ENCODE measurements around the gene SPACA7. TPM values are rescaled to one million over a fixed set of nuclear protein-coding genes. Genes with fewer than 3 reads are reported as not detected.

The SPACA7 gene
- not detected in 2 replicates for total RNA-seq

DNA sequence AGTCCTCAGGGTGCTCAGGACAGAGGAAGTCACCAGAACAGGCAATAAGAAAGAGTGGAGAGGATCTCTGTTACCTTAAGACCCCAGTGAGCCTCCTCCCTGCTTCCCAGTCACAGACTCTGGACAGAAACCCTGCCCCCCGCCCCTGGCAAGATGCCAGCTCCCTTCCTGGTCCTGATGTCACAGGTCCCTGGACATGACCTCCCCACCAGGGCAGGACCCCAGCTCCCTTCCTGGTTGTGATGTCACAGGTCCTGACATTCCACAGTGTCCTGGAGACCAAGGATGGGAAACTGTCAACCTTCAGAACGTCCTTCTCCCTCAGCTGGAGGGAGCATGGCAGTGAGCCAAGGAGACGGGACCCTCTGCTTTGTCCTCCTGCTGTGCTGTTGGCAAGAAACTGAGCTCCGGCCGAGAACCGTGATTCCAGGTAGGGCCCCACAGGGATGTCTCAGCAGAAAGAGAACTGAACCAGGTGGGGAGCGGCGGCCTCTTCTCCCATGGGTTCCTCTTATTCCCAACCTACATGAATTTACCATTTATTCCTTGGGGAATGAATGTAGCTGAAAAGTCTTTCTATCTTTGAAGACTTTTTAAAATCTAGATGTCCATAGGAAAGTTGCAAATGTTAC is at the start of gene SPACA7:
Gene SPACA7 (plus strand): TSS at position 306 of the 632 bp plus-strand sequence. CDS start 31 bp downstream, at position 337.

Other genes starting within 250 kb of the SPACA7 start
- gene TUBGCP3, start 211.8 kb downstream of the SPACA7 start, total RNA-seq: 17.2 and 17.9 TPM in 2 replicates